Hindlimb muscle (tissue), 1 donor: ENCODE measurements around the gene AARS2. TPM values are rescaled to one million over a fixed set of nuclear protein-coding genes. Genes with fewer than 3 reads are reported as not detected.

Experiments
- polyA plus RNA-seq: library from polyadenylated mRNA; unstranded; fragments of 120-200 nt; gene quantifications from one replicate; pipeline ENCODE4 v1.2.1, GENCODE V29; 2013; ENCODE audit not compliant: insufficient read length

Gene AARS2
- polyA plus RNA-seq, 1 donor, result 9.9 TPM

Other genes starting within 250 kb of the AARS2 start
- gene MRPL14, start 185.9 kb downstream of the AARS2 start, polyA plus RNA-seq, result 37.7 TPM
- gene TMEM63B, start 185.8 kb downstream of the AARS2 start, polyA plus RNA-seq, result 18.8 TPM
- 0.61 TPM for gene CAPN11, start 154.5 kb downstream of the AARS2 start, polyA plus RNA-seq
- 20.5 TPM for gene MYMX, start 96.4 kb downstream of the AARS2 start, polyA plus RNA-seq
- gene SLC29A1, start 89.8 kb downstream of the AARS2 start, polyA plus RNA-seq, result 84.5 TPM
- 976 TPM for gene HSP90AB1, start 66.2 kb downstream of the AARS2 start, polyA plus RNA-seq
- 29.5 TPM for gene SLC35B2, start 55.8 kb downstream of the AARS2 start, polyA plus RNA-seq
- 5.4 TPM for gene NFKBIE, start 47.8 kb downstream of the AARS2 start, polyA plus RNA-seq
- 0.37 TPM for gene TMEM151B, start 42.9 kb downstream of the AARS2 start, polyA plus RNA-seq
- not detected for gene SPATS1, start 29.3 kb upstream of the AARS2 start, polyA plus RNA-seq
- 24.1 TPM for gene CDC5L, start 74.4 kb upstream of the AARS2 start, polyA plus RNA-seq